ENCODE results near the gene JMJD8.

JMJD8 gene

DNA sequence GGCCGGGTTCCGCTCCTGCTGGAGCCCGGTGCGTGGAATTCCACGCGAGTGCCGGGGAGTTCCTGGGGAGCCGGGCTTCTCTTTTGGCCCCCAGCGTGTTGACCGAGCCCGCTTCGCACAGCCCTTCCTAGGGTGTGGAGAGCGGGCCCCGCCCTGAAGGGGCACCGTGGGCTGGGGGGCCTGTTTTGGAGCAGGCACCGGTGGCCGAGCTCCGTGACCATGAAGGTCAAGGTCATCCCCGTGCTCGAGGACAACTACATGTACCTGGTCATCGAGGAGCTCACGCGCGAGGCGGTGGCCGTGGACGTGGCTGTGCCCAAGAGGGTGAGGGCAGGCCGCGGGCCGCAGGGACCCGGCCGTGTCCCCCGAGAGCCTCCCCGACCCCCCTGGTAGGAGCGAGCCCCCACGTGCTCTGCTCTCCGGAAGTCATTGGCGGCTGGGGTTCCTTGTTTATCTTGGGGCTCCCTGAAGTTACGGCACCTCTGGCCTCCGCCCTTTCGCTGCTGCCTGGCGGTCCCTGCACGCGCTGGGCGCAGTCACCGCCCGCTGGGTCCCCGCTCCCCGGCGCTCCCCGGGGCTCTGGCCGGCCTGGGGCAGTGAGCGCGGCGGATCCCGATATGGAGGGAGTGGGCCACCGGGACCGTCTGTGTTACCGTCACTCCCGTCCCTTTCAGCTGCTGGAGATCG lies 43.3 kb upstream of the JMJD8 start:
- H3K9ac ChIP-seq (ENCODE audit: low read length in 2 of 2), result no peak overlapping the region
- H3K27ac ChIP-seq (ENCODE audit: low read length), result no peak overlapping the region

DNA sequence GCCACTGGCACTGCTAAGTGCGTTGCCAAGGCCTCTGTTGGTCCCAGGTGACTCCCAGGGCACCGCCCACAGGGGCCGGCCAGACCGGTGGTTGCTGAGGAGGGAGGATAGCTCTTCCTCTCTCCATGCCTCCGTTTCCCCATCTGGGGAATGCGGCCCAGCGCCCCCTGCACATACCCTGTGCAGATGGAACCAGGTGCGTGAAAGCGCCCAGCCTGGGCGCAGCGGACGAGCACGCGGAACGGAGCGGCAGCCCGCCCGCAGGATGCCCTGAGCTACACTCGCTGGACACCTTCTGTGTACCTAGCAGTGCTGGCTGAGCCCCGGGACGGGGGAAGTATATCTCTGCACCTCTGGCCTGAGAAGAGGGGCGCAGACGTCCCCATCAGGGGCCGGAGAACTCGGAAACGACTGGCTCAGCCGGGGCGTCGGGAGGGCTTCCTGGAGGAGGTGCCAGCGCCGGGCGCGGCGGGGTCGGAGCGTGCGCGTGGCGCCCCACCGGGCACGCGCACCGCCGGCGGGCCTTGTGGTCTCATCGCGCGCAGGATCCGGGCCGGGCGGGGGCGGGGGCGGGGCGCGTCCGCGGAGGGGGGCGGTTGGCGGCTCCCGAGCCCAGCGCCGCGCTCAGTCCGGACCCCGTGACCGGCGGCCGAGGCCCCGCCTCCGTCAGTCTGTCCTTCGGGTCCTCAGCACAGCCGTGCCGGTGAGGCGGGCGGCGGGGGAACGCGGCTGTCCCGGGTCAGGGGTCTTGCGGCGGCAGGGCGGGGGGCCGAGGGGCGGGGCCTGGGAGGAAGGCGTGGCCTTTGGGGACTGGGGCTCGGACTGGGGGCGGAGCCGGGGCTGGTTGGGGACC lies 42.5 kb upstream of the JMJD8 start, which contains the start of the genes CCDC78 and HAGHL:
TSS of gene CCDC78 (minus strand) at position 6 of the 853 bp plus-strand sequence. CDS start 76 bp downstream, outside the sequence.
TSS of gene HAGHL (plus strand) at position 669 of the 853 bp plus-strand sequence. CDS start 404 bp downstream, outside the sequence.
- Histone ChIP-seq H3K4me3 (ENCODE audit: low read length in 2 of 2) (peak within 1 kb of the TSS; percentile 19 to 69), H3K27me3 (ENCODE audit: control insufficient read depth in 1 of 2, insufficient read depth in 2 of 2, low read length in 2 of 2) (peaks cover 22 to 26% of the 10 kb centered on the region in 2 donors), H3K27ac (ENCODE audit: low read length) (no peak within 1 kb of the TSS), H3K36me3 (ENCODE audit: control insufficient read depth in 2 of 2, insufficient read depth in 2 of 2, low read length in 2 of 2) (no peaks in the 10 kb centered on the region), H3K9ac (ENCODE audit: low read length in 2 of 2) (no peak within 1 kb of the TSS), H3K9me3 (ENCODE audit: control insufficient read depth in 2 of 2, low read length in 2 of 2) (no peaks in the 10 kb centered on the region), H3K4me1 (ENCODE audit: control insufficient read depth, insufficient read depth, low read length) (peaks cover 28% of the 10 kb centered on the region)

More for the DNA sequence above, 43.3 kb upstream of the JMJD8 start:
- peaks cover 22 to 26% of the 10 kb centered on the region in 2 donors for H3K27me3 ChIP-seq (ENCODE audit: control insufficient read depth in 1 of 2, insufficient read depth in 2 of 2, low read length in 2 of 2)
- H3K36me3 ChIP-seq (ENCODE audit: control insufficient read depth in 2 of 2, insufficient read depth in 2 of 2, low read length in 2 of 2), result peaks cover 0 to 2% of the 10 kb centered on the region in 2 donors
- H3K9me3 ChIP-seq (ENCODE audit: control insufficient read depth in 2 of 2, low read length in 2 of 2), result no peaks in the 10 kb centered on the region
- peak overlapping the region; percentile 19 to 69 for H3K4me3 ChIP-seq (ENCODE audit: low read length in 2 of 2)
- H3K4me1 ChIP-seq (ENCODE audit: control insufficient read depth, insufficient read depth, low read length), result peaks cover 22% of the 10 kb centered on the region

DNA sequence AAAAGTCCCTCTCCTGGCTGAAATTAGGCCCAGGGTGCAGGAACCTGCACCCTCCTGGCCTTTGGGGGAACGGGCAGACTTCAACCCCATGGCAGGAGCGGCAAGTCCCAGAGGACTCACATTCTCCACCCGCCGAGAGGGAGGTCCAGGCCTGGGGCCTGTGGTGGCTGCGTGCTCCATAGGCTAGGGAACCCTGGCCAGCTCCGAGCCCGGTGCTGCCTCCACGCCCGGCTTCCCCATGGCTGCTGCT lies 42.0 kb upstream of the JMJD8 start:
- H3K9ac ChIP-seq (ENCODE audit: low read length in 2 of 2), result no peak overlapping the region
- no peaks in the 10 kb centered on the region for H3K9me3 ChIP-seq (ENCODE audit: control insufficient read depth in 2 of 2, low read length in 2 of 2)
- no peak overlapping the region for H3K4me3 ChIP-seq (ENCODE audit: low read length in 2 of 2)
- no peaks in the 10 kb centered on the region for H3K36me3 ChIP-seq (ENCODE audit: control insufficient read depth in 2 of 2, insufficient read depth in 2 of 2, low read length in 2 of 2)
- peaks cover 34% of the 10 kb centered on the region for H3K4me1 ChIP-seq (ENCODE audit: control insufficient read depth, insufficient read depth, low read length)
- H3K27ac ChIP-seq (ENCODE audit: low read length), result no peak overlapping the region
- H3K27me3 ChIP-seq (ENCODE audit: control insufficient read depth in 1 of 2, insufficient read depth in 2 of 2, low read length in 2 of 2), result peaks cover 22 to 26% of the 10 kb centered on the region in 2 donors

DNA sequence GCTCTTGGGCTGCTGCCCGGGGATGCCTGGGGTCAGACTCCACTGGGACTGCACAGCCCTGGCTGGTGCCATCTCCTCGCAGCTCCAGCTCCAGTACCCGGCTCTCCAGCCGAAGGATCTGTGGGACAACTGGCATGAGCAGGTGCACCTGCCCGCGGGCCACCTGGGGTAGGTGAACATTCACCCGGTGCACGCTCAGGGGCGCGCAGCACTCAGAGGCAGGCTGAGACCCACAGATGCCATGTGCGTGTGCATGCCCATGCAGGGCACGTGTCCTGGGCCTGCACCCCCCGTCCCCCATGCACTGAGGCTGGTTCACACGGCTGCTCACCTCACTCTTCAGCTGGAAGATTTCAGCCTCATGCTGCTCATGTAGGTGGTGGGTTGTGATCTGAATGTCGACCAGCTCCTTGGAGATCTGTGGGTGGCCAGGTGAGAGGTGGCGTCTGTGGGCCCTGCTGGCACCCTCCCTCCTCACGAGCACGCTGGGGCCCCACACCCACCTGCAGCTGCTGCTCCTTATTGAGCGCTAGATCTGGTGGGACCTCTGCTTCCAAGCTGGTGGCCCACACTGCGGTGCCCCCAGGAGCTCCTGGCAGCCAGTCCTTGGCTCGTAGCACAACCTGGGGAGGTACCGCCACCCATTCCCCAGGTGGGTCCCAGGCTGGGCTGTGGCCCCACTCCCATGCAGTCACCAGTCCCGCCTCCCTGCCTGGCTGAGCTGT lies 41.5 kb upstream of the JMJD8 start:
- Histone ChIP-seq H3K27ac (ENCODE audit: low read length) (no peak overlapping the region), H3K9me3 (ENCODE audit: control insufficient read depth in 2 of 2, low read length in 2 of 2) (no peaks in the 10 kb centered on the region), H3K4me1 (ENCODE audit: control insufficient read depth, insufficient read depth, low read length) (peaks cover 38% of the 10 kb centered on the region), H3K9ac (ENCODE audit: low read length in 2 of 2) (no peak overlapping the region), H3K36me3 (ENCODE audit: control insufficient read depth in 2 of 2, insufficient read depth in 2 of 2, low read length in 2 of 2) (no peaks in the 10 kb centered on the region), H3K27me3 (ENCODE audit: control insufficient read depth in 1 of 2, insufficient read depth in 2 of 2, low read length in 2 of 2) (peaks cover 22 to 26% of the 10 kb centered on the region in 2 donors), H3K4me3 (ENCODE audit: low read length in 2 of 2) (no peak overlapping the region)

DNA sequence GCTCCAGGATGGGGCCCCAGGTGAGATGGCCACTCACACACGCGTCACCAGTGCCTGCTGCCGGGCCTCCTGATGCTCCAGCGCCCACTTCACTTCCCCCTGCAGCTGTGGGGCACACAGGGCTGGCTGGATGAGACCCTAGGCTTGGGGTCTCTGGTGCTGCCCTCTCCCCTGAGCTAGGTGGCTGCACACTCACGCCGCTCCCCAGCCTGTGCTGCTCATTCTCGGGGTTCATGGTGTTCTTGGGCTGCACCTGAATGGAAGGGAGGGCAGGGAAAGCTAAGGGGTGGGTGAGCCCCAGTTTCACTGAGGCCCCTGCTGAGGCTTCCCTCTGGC lies 40.9 kb upstream of the JMJD8 start:
- H3K9ac ChIP-seq (ENCODE audit: low read length in 2 of 2), result no peak overlapping the region
- peaks cover 44% of the 10 kb centered on the region for H3K4me1 ChIP-seq (ENCODE audit: control insufficient read depth, insufficient read depth, low read length)
- no peaks in the 10 kb centered on the region for H3K9me3 ChIP-seq (ENCODE audit: control insufficient read depth in 2 of 2, low read length in 2 of 2)
- no peaks in the 10 kb centered on the region for H3K36me3 ChIP-seq (ENCODE audit: control insufficient read depth in 2 of 2, insufficient read depth in 2 of 2, low read length in 2 of 2)
- no peak overlapping the region for H3K4me3 ChIP-seq (ENCODE audit: low read length in 2 of 2)
- peaks cover 22 to 26% of the 10 kb centered on the region in 2 donors for H3K27me3 ChIP-seq (ENCODE audit: control insufficient read depth in 1 of 2, insufficient read depth in 2 of 2, low read length in 2 of 2)
- H3K27ac ChIP-seq (ENCODE audit: low read length), result no peak overlapping the region

DNA sequence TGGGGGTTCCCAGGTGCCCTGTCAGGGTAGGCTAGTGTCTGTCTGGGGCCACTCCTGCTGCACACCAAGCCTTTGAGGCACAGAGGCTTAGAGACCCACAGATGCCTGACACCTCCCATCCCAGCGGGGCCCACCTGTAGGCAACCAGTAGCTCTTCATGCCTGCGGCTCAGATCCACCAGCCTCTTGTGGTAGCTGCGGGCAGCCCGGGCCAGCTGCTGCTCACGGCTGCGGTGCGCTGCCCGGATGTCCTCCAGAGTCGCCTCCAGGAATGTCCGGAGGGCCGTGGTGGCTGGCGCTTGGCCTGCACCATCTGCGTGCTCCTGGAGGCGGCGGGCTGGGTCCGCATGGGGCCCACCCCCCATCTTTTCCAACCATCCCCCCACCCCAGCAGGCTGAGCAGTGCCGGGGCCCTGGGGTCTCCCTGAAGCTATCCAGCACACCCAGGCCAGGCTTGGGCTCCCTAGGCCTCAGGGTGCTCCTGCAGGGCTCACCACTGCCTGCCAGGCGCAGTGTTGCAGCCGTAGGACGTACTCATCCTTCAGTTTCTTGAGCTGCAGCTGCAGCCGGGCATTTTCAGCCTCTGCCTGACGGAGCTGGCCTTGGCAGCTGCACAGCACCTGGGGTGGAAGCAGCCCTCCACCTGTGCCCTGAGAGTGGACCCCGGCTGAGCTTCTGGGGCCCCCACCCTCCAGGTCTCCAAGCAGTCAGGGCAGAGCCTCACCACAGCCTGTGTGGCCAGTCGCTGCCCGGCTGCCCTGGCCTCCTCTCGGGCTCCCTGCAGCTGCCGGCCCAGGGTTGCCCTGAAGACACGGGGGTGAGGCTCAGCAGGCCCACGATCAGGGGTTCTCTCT lies 40.3 kb upstream of the JMJD8 start:
- no peak overlapping the region for H3K27ac ChIP-seq (ENCODE audit: low read length)
- H3K9ac ChIP-seq (ENCODE audit: low read length in 2 of 2), result no peak overlapping the region
- peaks cover 22 to 26% of the 10 kb centered on the region in 2 donors for H3K27me3 ChIP-seq (ENCODE audit: control insufficient read depth in 1 of 2, insufficient read depth in 2 of 2, low read length in 2 of 2)
- no peaks in the 10 kb centered on the region for H3K36me3 ChIP-seq (ENCODE audit: control insufficient read depth in 2 of 2, insufficient read depth in 2 of 2, low read length in 2 of 2)
- H3K4me1 ChIP-seq (ENCODE audit: control insufficient read depth, insufficient read depth, low read length), result peaks cover 50% of the 10 kb centered on the region
- no peak overlapping the region for H3K4me3 ChIP-seq (ENCODE audit: low read length in 2 of 2)
- no peaks in the 10 kb centered on the region for H3K9me3 ChIP-seq (ENCODE audit: control insufficient read depth in 2 of 2, low read length in 2 of 2)

DNA sequence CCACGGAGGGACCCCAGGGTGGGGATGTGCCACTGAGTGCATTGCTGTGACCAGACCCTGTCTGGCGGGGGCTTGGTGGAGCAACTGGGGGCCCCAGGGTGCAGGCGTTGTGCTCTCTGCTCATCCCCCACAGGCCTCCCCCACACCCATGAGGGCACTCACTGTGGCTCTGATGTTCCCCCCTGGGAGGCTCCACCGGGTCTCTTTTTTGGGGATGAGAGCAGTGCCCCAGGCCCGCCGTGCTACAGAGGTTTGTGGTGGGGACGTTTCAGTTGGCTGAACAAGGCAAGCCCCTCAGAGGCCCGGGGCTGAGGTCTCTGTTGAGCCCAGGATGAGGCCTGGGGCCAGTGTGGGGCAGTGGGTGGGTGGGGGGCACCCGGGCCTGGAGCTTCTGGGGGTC lies 39.6 kb upstream of the JMJD8 start:
- peaks cover 55% of the 10 kb centered on the region for H3K4me1 ChIP-seq (ENCODE audit: control insufficient read depth, insufficient read depth, low read length)
- H3K27me3 ChIP-seq (ENCODE audit: control insufficient read depth in 1 of 2, insufficient read depth in 2 of 2, low read length in 2 of 2), result peaks cover 22 to 26% of the 10 kb centered on the region in 2 donors
- H3K27ac ChIP-seq (ENCODE audit: low read length), result no peak overlapping the region

DNA sequence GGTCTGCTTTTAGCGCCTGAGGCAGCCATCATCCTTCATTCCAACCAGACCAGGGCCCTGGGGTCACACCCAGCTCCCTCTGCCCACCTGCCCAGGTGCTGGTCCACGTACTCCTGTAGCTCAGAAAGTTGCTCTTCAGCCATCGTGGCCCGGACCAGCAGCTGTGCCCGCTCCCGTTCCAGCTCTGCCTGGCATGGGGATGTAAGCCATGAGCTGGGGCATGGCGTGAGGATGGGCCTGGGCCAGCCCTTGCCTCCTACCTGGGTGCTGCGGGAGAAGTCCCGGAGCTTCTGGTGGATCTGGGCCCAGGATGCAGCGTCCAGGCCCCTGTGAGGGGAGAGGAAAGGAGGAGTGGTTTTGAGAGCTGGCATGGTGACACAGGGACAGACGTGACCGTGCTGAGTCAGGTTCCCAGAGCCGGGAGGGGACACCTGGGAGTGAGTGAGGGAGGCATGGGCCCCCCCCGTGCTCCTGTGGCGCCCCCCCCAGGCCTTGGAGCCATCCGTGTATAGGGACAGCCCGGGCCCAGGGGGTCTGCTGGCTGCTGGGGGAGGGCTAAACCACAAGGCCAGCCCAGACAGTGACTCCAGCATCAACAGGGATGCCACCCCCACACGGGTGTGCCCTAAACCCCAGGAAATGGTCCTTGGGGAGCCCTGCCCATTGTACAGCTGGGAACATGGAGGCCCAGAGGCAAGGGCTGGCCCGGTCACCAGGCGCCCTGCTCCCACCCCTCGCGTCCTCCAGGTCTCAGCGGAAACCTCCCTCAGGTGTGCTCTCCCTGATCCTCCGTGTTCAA lies 38.9 kb upstream of the JMJD8 start:
- no peak overlapping the region for H3K27ac ChIP-seq (ENCODE audit: low read length)
- peaks cover 20 to 26% of the 10 kb centered on the region in 2 donors for H3K27me3 ChIP-seq (ENCODE audit: control insufficient read depth in 1 of 2, insufficient read depth in 2 of 2, low read length in 2 of 2)
- peaks cover 51% of the 10 kb centered on the region for H3K4me1 ChIP-seq (ENCODE audit: control insufficient read depth, insufficient read depth, low read length)
- no peaks in the 10 kb centered on the region for H3K9me3 ChIP-seq (ENCODE audit: control insufficient read depth in 2 of 2, low read length in 2 of 2)
- H3K4me3 ChIP-seq (ENCODE audit: low read length in 2 of 2), result no peak overlapping the region
- H3K36me3 ChIP-seq (ENCODE audit: control insufficient read depth in 2 of 2, insufficient read depth in 2 of 2, low read length in 2 of 2), result no peaks in the 10 kb centered on the region
- no peak overlapping the region for H3K9ac ChIP-seq (ENCODE audit: low read length in 2 of 2)

More for the DNA sequence above, 39.6 kb upstream of the JMJD8 start:
- no peak overlapping the region for H3K9ac ChIP-seq (ENCODE audit: low read length in 2 of 2)
- no peak overlapping the region for H3K4me3 ChIP-seq (ENCODE audit: low read length in 2 of 2)
- H3K36me3 ChIP-seq (ENCODE audit: control insufficient read depth in 2 of 2, insufficient read depth in 2 of 2, low read length in 2 of 2), result no peaks in the 10 kb centered on the region
- no peaks in the 10 kb centered on the region for H3K9me3 ChIP-seq (ENCODE audit: control insufficient read depth in 2 of 2, low read length in 2 of 2)

DNA sequence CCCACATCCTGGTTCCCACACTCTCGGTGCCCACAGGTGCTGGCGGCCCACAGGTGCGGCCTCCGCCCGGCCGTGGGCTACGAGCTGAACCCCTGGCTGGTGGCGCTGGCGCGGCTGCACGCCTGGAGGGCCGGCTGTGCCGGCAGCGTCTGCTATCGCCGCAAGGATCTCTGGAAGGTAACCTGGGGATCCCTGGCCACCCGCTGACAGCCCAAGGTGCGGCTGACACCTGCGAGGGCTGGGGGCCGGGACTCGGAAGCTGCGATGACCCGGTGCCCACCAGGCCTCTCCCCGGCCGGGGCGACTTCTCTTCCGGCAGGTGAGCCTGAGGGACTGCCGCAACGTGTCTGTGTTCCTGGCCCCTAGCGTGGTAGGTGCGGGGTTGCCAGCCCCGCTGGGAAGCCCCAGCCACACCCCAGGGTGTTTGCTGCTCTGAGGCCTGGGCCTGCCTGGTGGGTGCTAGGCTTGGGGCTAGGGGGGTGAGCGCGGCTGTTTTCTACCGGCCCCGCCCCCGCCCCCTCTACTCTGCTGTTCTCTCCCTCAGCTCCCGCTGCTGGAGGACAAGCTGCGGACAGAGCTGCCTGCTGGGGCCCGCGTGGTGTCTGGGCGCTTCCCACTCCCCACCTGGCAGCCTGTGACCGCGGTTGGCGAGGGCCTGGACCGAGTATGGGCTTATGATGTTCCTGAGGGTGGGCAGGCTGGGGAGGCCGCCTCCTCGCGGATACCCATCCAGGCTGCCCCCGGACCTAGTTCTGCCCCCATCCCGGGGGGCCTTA lies 37.8 kb upstream of the JMJD8 start:
- H3K4me1 ChIP-seq (ENCODE audit: control insufficient read depth, insufficient read depth, low read length), result peaks cover 48% of the 10 kb centered on the region
- no peaks in the 10 kb centered on the region for H3K36me3 ChIP-seq (ENCODE audit: control insufficient read depth in 2 of 2, insufficient read depth in 2 of 2, low read length in 2 of 2)
- H3K4me3 ChIP-seq (ENCODE audit: low read length in 2 of 2), result peak overlapping the region; percentile 75 to 84
- no peak overlapping the region for H3K9ac ChIP-seq (ENCODE audit: low read length in 2 of 2)
- H3K27me3 ChIP-seq (ENCODE audit: control insufficient read depth in 1 of 2, insufficient read depth in 2 of 2, low read length in 2 of 2), result peaks cover 13 to 18% of the 10 kb centered on the region in 2 donors
- H3K27ac ChIP-seq (ENCODE audit: low read length), result no peak overlapping the region
- no peaks in the 10 kb centered on the region for H3K9me3 ChIP-seq (ENCODE audit: control insufficient read depth in 2 of 2, low read length in 2 of 2)

Measured in stomach smooth muscle (tissue), 2 donors.